Fibroblast of lung (primary cell): ENCODE measurements around the gene CFAP92. TPM values are rescaled to one million over a fixed set of nuclear protein-coding genes. Genes with fewer than 3 reads are reported as not detected.

Experiments
- DNase-seq, 2 donors: peaks; one replicate each; pipeline versions ENCODE4 v3.0.0 to v3.0.0-alpha.2; 2010; ENCODE audit warnings: low read depth in 2 of 2
- H2AFZ ChIP-seq: 2 replicates; pipeline ENCODE4 v1.5.1; 2012; ENCODE audit warnings: low read length, control low read depth, inconsistent platforms
- H3K27ac ChIP-seq: 2 replicates; pipeline ENCODE4 v1.5.1; 2011; ENCODE audit warnings: low read length, control low read depth; ENCODE audit not compliant: insufficient read depth
- H3K27me3 ChIP-seq: 2 replicates; pipeline ENCODE4 v1.5.1; 2011; ENCODE audit warnings: mild to moderate bottlenecking, low read length; ENCODE audit not compliant: control insufficient read depth, insufficient read depth
- H3K36me3 ChIP-seq: 2 replicates; pipeline ENCODE4 v1.5.1; 2011; ENCODE audit warnings: low read length; ENCODE audit not compliant: control insufficient read depth, insufficient read depth
- H3K4me1 ChIP-seq: 2 replicates; pipeline ENCODE4 v1.5.1; 2011; ENCODE audit warnings: low read length; ENCODE audit not compliant: control insufficient read depth, insufficient read depth; ENCODE audit errors: extremely low read depth
- H3K4me2 ChIP-seq: 2 replicates; pipeline ENCODE4 v1.5.1; 2011; ENCODE audit warnings: low read length, control low read depth; ENCODE audit not compliant: insufficient read depth; ENCODE audit errors: extremely low read depth
- H3K4me3 ChIP-seq, 4 experiments: fragments of 200-600 bp in 1 of 4; sonication (generic) in 1 of 4; replicated peaks in 1 of 4; 2 replicates each; pipeline ENCODE4 v1.5.1; 2011 to 2016; ENCODE audit warnings: low read length in 4 of 4, low read depth in 3 of 4, mild to moderate bottlenecking in 3 of 4, control low read depth in 2 of 4, inconsistent platforms in 1 of 4, mixed read lengths in 1 of 4; ENCODE audit not compliant: insufficient read depth in 1 of 4; ENCODE audit errors: control extremely low read depth in 1 of 4
- H3K79me2 ChIP-seq: 2 replicates; pipeline ENCODE4 v1.5.1; 2012; ENCODE audit warnings: mild to moderate bottlenecking, low read length, inconsistent platforms; ENCODE audit not compliant: control insufficient read depth, insufficient read depth
- H3K9ac ChIP-seq: 2 replicates; pipeline ENCODE4 v1.5.1; 2011; ENCODE audit warnings: mild to moderate bottlenecking, low read length, control low read depth; ENCODE audit not compliant: insufficient read depth
- H3K9me3 ChIP-seq: 2 replicates; pipeline ENCODE4 v1.5.1; 2012; ENCODE audit warnings: low read depth, low read length; ENCODE audit not compliant: control insufficient read depth, insufficient read depth
- H4K20me1 ChIP-seq: 2 replicates; pipeline ENCODE4 v1.5.1; 2011; ENCODE audit warnings: low read length; ENCODE audit not compliant: control insufficient read depth, insufficient read depth; ENCODE audit errors: extremely low read depth
- CTCF ChIP-seq, 2 donors: IDR thresholded peaks in 1 of 2; conservative IDR thresholded peaks in 1 of 2; 1 replicate in 1 of 2; 2 replicates in 1 of 2; pipeline ENCODE4 v1.5.1; 2011 to 2012; ENCODE audit warnings: low read length in 2 of 2, control low read depth in 1 of 2, inconsistent platforms in 1 of 2, low read depth in 1 of 2, mild to moderate bottlenecking in 1 of 2
- EZH2 ChIP-seq: IDR thresholded peaks from 2 replicates; pipeline ENCODE4 v1.5.1; 2012; ENCODE audit warnings: low read length, control low read depth, mild to moderate bottlenecking; ENCODE audit errors: missing control alignments
- polyA plus RNA-seq, 2 donors: library from polyadenylated mRNA; depleted of rRNA in 1 of 2; stranded (reverse) in 1 of 2; unstranded in 1 of 2; fragments of >200 nt; gene quantifications; 2 replicates each; pipeline ENCODE4 v1.2.1, GENCODE V29; 2011 to 2012; ENCODE audit warnings: missing spikeins in 1 of 2
- total RNA-seq: library from RNA; depleted of rRNA; stranded (reverse); fragments of >200 nt; gene quantifications from 2 replicates; pipeline ENCODE4 v1.2.1, GENCODE V29; 2014

The CFAP92 gene
- total and polyA plus RNA-seq, 2 donors (not counting 1 experiment from before 2014, with no cell fraction given): 0.07 TPM; not detected in 1

GRCh38 chr3:129016356-129016719, 22.5 kb upstream of the CFAP92 start:
- Histone ChIP-seq H3K9me3 (no peaks in the 10 kb centered on the region), H3K27ac (no peak overlapping the region), H3K36me3 (no peaks in the 10 kb centered on the region), H3K4me3 (no peak overlapping the region), H3K79me2 (no peaks in the 10 kb centered on the region), H3K9ac (no peak overlapping the region), H3K4me2 (no peak overlapping the region), H3K27me3 (no peaks in the 10 kb centered on the region), H4K20me1 (no peaks in the 10 kb centered on the region), H2AFZ (no peak overlapping the region), H3K4me1 (peaks cover 6% of the 10 kb centered on the region)
- TF ChIP-seq CTCF (conservative IDR thresholded peaks at IDR 0.05 in 1 of 2, IDR thresholded peaks at IDR 0.05 in 1 of 2; ENCODE audit: low read depth in 1 of 2, low read length in 2 of 2) (no peak), EZH2 (no peak)
- no peak for DNase-seq

DNA sequence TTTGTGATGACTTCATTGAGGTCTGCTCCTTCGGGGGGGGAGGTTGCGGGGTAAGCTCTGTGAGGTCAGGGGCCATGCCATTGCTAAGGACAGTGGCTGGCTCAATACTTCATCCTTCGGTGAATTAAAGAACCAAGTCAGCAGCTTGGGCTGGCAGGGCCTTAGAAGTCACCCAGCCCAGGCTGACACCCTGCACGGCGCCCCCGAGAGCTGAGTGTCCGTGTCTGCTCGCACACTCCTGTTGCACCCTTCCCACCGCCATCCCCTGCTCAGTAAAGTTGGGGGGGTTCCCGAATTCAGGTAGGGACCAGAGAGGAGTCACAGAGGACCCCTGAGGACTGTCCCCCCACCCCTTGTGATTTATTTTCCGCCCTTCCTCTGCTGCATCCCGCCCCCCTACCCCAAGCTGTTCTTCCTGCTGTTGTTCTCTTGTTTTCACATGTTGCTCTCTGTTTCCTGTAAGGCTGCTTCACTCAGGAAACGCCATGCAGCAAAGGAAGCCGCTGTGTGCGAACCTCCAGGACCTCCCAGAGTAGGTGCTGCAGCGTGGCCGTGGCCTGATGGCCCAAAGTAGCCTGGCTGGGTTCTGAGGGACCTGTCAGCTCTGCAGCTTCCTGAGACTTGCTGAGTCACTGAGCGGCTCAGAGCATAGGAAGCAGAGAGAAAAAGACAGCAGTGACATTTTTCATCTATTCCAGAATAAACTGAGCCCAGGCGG, 21.7 kb upstream of the CFAP92 start:
- H3K79me2 ChIP-seq: no peaks in the 10 kb centered on the region
- H3K36me3 ChIP-seq: no peaks in the 10 kb centered on the region
- no peak for DNase-seq
- no peak overlapping the region for H3K9ac ChIP-seq
- TF ChIP-seq EZH2: no peak
- no peak for TF ChIP-seq CTCF (conservative IDR thresholded peaks at IDR 0.05 in 1 of 2, IDR thresholded peaks at IDR 0.05 in 1 of 2; ENCODE audit: low read depth in 1 of 2, low read length in 2 of 2)
- no peaks in the 10 kb centered on the region for H3K9me3 ChIP-seq
- no peaks in the 10 kb centered on the region for H4K20me1 ChIP-seq
- H3K4me1 ChIP-seq: no peaks in the 10 kb centered on the region
- H3K4me2 ChIP-seq: no peak overlapping the region
- no peak overlapping the region for H3K27ac ChIP-seq
- no peak overlapping the region for H3K4me3 ChIP-seq
- no peak overlapping the region for H2AFZ ChIP-seq
- no peaks in the 10 kb centered on the region for H3K27me3 ChIP-seq

DNA sequence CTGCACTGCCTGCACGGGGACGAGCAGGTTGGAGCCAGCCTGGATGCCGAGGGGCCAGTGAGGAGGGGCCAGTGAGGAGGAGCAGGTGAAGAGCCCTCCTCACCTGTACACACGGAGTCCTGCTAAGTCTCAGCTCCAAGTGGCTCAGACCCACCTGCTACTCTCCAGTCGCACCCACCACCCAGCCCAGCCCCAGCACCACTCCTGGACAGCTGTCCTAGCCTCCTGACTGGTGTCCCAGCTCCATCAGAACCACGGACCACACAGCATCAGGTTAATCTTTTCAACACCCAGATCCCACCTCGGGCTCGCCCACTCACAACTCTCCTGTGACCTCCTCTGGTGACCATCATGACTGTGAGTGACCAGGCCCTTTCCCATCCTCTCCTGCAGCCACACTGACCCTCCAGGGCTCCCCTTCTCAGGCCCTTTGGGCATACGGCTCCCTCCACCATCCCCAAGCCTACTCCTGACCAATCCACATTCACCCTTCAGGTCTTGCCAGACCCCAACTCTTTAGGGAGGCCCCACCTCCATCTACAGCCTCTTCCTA, 21.0 kb upstream of the CFAP92 start:
- H3K27ac ChIP-seq: no peak overlapping the region
- no peaks in the 10 kb centered on the region for H3K27me3 ChIP-seq
- TF ChIP-seq CTCF (conservative IDR thresholded peaks at IDR 0.05 in 1 of 2, IDR thresholded peaks at IDR 0.05 in 1 of 2; ENCODE audit: low read depth in 1 of 2, low read length in 2 of 2) (no peak), EZH2 (no peak)

More for the DNA sequence above, 21.0 kb upstream of the CFAP92 start:
- Histone ChIP-seq H3K36me3 (no peaks in the 10 kb centered on the region), H3K9ac (no peak overlapping the region), H3K79me2 (no peaks in the 10 kb centered on the region), H3K9me3 (no peaks in the 10 kb centered on the region), H4K20me1 (no peaks in the 10 kb centered on the region), H3K4me2 (no peak overlapping the region), H3K4me3 (no peak overlapping the region), H2AFZ (no peak overlapping the region), H3K4me1 (no peaks in the 10 kb centered on the region)
- DNase-seq: no peak
